Stimulated activated CD4-positive, alpha-beta T cell treated with anti-CD3 and anti-CD28 coated beads, TNF-alpha, amount 100 ng/mL, for 4 hours (primary cell): Measurements from ENCODE around the gene GASK1A.
"Not testable (repeated sequence)": the region's sequence is repeated elsewhere in the genome, so short reads cannot be mapped to it uniquely, and the experiment has no call there.

ENCODE experiments used
- DNase-seq, 3 experiments: peaks; one replicate each; pipeline ENCODE4 v3.0.0-alpha.2; 2020; ENCODE audit warnings: low read depth in 3 of 3

Gene GASK1A

GRCh38 chr3:42979044-42979972, at the start of gene GASK1A:
TSS of gene GASK1A (plus strand) at chr3:42979311. CDS start at chr3:42979643, 332 bp downstream.
- DNase-seq: peak in 1 of 3 experiments; percentile 12

DNA sequence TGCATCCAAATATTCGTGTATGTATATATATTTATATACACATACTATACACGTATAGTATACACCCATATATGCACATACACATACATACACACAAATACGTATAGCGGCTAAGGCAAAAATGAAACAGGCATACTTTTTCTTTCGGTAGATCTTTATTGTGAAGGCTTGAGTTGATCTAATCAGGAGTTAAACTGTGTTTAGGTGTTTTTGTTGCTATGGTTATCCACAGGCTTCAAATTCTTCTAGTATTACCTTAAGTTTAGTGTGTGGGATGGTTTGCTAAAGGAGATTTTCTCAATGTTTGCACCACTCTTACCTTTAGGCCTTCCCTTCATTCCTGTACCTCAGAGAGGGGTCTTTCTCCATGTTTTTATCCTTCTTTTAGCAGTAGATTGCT, 45.0 kb upstream of the GASK1A start:
- DNase-seq: no peak

DNA sequence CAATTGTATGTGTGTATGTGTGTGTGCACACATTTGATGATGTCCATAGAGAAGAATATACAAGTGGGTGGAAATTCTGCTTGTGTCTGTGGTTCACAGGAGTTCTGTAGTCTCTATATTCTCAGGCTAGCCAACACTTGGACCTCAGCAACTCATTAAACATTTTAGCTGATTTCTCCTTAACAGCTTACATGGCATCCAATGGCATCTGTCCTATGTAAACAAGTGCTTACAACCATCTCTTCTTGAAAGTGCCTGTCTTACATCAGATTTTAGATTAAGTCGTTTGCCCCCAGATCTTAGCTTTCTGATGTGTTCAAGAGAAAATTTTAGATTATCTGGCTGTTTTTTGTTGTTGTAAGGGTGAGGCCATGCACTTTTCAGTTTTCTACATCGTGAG, 44.2 kb upstream of the GASK1A start:
- no peak for DNase-seq

- DNase-seq: no peak
Measured at GRCh38 chr3:42935472-42935871, 43.6 kb upstream of the GASK1A start.

DNA sequence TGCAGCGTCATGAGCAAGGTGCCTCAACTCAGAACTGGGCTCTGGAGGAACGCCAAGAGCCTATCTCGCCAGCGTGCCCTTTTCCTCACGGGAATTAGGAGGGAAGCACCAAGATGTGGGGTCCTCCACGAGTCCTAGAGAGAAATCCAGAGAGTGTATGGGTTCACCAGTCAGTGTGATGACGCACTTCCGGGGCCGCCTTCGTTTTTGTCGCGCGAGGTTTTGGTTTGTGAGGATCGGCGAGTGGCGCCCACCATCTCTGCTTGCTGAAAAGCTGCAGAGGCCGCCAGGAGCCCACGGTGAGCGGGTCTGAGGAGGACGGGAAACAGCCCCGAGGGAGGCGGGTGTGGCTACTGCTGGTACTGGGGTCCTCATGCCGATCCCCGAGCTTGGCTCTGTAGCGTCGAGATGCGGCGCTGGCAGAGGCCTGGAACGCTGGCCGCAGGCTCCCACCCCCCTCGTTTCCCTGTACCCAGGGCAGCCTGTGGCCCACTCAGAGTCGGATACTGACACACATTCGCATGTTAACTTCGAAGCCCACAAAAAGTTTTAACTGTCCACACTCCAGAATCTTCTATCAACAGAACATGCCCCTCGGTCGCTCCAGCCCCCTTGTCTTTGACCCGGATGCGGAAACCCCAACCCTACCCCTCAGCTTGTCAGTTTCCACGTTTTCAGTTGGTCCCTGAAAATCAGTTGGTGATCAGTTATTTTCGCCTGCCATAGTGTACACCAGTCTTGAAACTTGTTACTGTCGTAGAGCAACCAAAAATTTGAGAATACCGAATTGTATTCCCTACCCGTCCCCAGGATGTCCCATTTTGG, 42.7 kb upstream of the GASK1A start:
- DNase-seq: no peak

DNA sequence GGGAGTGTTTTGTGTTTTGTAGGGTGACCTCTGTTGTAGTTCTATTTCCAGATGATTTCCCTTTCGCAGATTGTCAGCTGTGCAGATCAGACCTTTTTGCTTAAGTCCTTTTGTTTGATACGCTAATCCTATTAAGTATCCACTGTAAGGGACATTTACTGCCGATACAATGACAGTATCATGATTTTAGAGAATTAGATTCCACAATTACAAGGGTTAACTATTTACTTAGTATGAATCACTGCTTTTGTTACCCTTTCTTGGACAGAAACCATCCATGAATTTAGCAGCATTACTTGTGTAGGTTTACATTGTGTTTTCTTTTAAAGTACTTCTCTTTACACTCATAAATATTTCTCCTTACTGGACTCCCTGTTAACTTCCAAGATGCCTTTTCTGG, 41.8 kb upstream of the GASK1A start:
- DNase-seq: no peak

DNA sequence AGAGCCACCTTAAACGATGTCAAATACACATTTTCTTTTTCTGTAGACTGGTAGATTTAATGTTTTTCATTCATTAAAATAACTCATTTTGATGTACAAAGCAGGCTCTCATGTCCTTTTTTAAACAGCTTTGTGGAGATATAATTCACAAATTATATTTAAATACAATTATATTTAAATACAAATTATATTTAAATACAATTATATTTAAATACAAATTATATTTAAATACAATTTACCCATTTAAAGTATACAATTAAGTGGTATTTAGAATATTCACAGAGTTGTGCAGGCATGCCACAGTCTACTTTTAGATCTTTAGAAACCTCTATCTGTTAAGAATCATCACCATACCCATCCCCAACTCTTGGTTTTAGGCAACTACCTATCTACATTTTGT, 36.4 kb upstream of the GASK1A start:
- no peak for DNase-seq

GRCh38 chr3:42946050-42946449, 33.1 kb upstream of the GASK1A start:
- DNase-seq: no peak

DNA sequence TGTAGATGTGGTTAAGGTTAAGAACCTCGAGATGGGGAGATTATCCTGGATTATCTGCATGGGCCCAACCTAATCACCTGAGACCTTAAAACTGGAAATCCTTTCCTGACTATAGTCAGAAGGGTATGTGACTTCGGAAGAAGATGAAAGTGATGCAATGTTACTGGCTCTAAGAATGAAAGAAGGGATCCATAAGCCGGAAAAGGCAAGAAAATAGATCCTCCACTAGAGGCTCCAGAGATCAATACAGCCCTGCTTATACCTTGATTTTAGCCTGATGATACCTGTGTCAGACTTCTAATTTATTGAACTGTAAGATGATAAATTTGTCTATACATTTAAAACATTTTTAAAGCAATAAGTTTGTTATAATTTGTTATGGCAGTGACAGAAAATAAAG, 21.5 kb upstream of the GASK1A start:
- DNase-seq: no peak

GRCh38 chr3:42960282-42960681, 18.8 kb upstream of the GASK1A start:
- no peak for DNase-seq

DNA sequence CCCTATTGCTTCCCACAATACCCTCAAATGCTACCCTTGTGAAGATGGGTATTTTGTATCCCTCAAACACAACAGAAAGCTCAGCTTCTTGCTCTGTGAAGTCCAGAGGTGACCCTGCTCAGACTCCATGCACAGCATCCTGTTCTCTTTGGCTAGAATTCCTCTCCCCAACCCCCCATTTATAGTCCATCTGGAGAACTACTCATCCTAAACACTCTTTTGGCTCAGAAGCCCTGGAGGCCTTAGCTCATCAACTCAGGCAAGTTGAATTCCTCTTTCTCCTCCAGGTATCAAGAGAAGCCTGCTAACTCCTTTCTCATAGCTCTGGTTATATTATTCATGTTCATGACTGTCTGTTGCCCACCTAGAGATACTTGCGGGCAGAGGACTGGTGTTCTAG, 18.3 kb upstream of the GASK1A start:
- DNase-seq: no peak

DNA sequence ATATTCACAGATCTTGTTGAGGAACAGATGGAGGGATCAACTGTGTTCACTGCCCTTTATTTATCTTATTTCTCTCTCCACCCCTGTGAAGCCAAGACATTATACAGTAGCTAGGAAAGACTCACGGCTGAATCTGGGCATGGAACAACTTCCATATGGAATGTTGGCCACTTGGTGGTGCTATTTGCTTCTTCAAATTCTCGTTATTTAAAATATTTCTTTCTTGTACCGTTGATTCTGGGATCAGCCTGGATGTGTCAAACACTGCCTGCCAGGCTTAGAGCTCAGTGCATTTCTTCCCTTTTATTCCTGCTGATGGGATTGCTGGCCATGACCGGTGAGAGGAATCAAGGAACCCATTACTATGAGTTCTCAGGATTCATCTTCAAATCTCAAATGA, 17.5 kb upstream of the GASK1A start:
- DNase-seq: no peak

- no peak for DNase-seq
Measured at GRCh38 chr3:42963269-42963668, 15.8 kb upstream of the GASK1A start.

- DNase-seq: no peak
Measured at GRCh38 chr3:42964266-42964665, 14.8 kb upstream of the GASK1A start.

DNA sequence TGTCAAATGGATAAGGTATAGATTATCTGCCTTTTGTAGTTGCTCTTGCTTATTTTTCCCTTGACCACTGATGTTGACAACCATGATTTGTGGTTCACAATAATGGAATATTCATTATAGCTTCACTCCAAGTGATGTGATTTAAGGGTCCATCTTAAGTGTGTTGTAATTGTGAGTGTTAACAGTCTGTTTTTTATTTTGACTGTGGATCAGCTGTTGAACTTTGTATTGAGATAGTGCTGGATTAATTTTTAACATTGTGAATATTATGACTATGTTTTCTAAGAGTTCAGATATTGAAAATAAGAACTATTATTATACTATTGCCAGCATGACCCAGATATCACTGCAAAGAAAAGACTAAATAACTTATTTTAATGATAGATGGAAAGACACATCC, 8.6 kb upstream of the GASK1A start:
- DNase-seq: no peak

DNA sequence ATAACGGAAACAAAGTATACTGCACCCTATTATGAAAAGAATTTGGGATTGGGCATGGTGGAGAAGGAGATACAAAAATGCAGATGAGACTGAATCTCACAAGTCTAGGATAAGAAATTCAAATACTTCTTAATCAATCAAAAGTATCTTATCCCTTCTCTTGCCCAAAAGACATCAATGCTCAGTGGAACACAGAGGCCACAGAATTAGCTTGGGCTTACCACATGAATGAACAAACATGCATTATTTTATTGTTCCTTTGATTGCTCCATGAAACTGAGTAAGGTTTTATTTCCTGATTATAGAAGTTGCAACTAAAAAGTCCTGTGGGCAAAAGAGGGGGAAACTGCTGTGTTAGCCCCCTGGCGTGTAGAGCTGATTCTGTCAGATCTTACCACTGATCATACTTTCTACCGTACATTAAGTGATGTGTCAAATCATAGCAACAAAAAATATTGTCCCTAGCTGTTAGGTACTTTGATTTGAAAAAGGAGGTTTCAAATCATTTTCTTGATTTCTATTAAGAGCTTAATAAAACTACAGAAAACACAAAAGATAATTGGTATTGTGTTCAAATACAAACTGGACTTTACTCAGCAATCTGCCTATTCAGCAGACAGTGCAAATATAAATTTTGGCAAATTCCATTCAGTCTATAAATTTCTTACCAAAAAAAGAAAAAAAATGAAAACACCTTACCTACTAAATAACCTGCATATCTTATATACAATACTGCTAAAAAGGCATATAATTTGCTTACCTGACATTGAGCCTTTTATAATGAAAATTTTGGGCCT, 7.9 kb upstream of the GASK1A start:
- DNase-seq: no peak

GRCh38 chr3:42974906-42975305, 4.2 kb upstream of the GASK1A start:
- DNase-seq: not testable (repeated sequence)

- DNase-seq: no peak
Measured at GRCh38 chr3:42975456-42975855, 3.7 kb upstream of the GASK1A start.

GRCh38 chr3:42975955-42976354, 3.2 kb upstream of the GASK1A start:
- DNase-seq: no peak

DNA sequence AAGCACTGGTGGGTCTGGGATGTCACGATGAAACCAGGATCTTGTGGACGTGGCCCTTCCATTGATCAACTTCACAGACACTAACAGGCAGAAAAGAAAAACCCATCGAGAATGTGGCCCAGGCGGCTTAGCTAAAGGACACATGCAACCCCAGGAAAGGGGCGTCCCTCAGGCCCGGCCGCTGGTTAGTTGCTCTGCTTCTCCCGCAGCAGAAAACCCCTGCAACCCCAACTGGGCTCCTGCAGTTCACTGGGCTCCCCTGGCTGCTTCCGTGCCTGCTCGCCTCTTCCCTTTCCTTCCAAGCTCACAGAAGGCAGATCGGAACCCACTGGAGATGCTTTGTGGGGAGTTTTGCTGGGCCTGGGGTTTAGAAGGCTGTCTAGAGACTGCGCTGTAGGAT, 1.1 kb downstream of the GASK1A start:
- DNase-seq: no peak

- no peak for DNase-seq
Measured at GRCh38 chr3:42980909-42981308, 1.8 kb downstream of the GASK1A start.
